Measurements from ENCODE around the gene MYBPC3.

The MYBPC3 gene

GRCh38 chr11:47352556-47352955 is at the start of gene MYBPC3:
Gene MYBPC3, minus strand, starts transcription at chr11:47352702. Its CDS starts 55 bp downstream, at chr11:47352647.
- no peak for DNase-seq (ENCODE audit: low read depth, low spot score)

- no peak for DNase-seq (ENCODE audit: low read depth, low spot score)
Measured at GRCh38 chr11:47400768-47401279, 48.3 kb upstream of the MYBPC3 start.

- DNase-seq (ENCODE audit: low read depth, low spot score) = no peak
Measured at GRCh38 chr11:47399860-47400767, 47.6 kb upstream of the MYBPC3 start.

- no peak for DNase-seq (ENCODE audit: low read depth, low spot score)
Measured at GRCh38 chr11:47398551-47398950, 46.0 kb upstream of the MYBPC3 start.

GRCh38 chr11:47398011-47398410 is 45.5 kb upstream of the MYBPC3 start:
- DNase-seq (ENCODE audit: low read depth, low spot score) = no peak

- DNase-seq (ENCODE audit: low read depth, low spot score) = no peak
Measured at GRCh38 chr11:47396049-47396320, 43.5 kb upstream of the MYBPC3 start.

GRCh38 chr11:47395223-47396048 is 42.9 kb upstream of the MYBPC3 start:
- no peak for DNase-seq (ENCODE audit: low read depth, low spot score)

- peak; percentile 1 for DNase-seq (ENCODE audit: low read depth, low spot score)
Measured at GRCh38 chr11:47394322-47395222, 42.1 kb upstream of the MYBPC3 start.

GRCh38 chr11:47394050-47394321 is 41.5 kb upstream of the MYBPC3 start:
- DNase-seq (ENCODE audit: low read depth, low spot score) = peak; percentile 0

GRCh38 chr11:47393163-47394049 is 40.9 kb upstream of the MYBPC3 start:
- DNase-seq (ENCODE audit: low read depth, low spot score) = peak; percentile 62

- no peak for DNase-seq (ENCODE audit: low read depth, low spot score)
Measured at GRCh38 chr11:47392546-47393162, 40.2 kb upstream of the MYBPC3 start.

GRCh38 chr11:47391711-47392432 is 39.4 kb upstream of the MYBPC3 start:
- DNase-seq (ENCODE audit: low read depth, low spot score) = no peak

GRCh38 chr11:47391077-47391583 is 38.6 kb upstream of the MYBPC3 start:
- DNase-seq (ENCODE audit: low read depth, low spot score) = no peak

- DNase-seq (ENCODE audit: low read depth, low spot score) = no peak
Measured at GRCh38 chr11:47390422-47390760, 37.9 kb upstream of the MYBPC3 start.

GRCh38 chr11:47389577-47390421 is 37.3 kb upstream of the MYBPC3 start:
- DNase-seq (ENCODE audit: low read depth, low spot score) = no peak

- no peak for DNase-seq (ENCODE audit: low read depth, low spot score)
Measured at GRCh38 chr11:47388697-47389576, 36.4 kb upstream of the MYBPC3 start.

GRCh38 chr11:47387944-47388696 is 35.6 kb upstream of the MYBPC3 start:
- DNase-seq (ENCODE audit: low read depth, low spot score) = no peak

Measured in astrocyte of the hippocampus (primary cell).